H1 (cell line): ENCODE results near the gene ZNF691. TPM values are rescaled to one million over a fixed set of nuclear protein-coding genes. Genes with fewer than 3 reads are reported as not detected.

Experiments used
- ASH2L ChIP-seq: fragments of 200-600, 300-600 bp; sonication (generic); IDR thresholded peaks from one replicate; pipeline ENCODE4 v1.7.1; 2017; ENCODE audit warnings: low read length
- CHD1 ChIP-seq: IDR thresholded peaks from 2 replicates; pipeline ENCODE4 v1.6.1; 2012; ENCODE audit warnings: low read depth, low read length, improper control_type of control experiment
- GTF2F1 ChIP-seq: IDR thresholded peaks from 2 replicates; pipeline ENCODE4 v1.6.1; 2012; ENCODE audit warnings: low read depth, low read length, improper control_type of control experiment, borderline replicate concordance
- SAP30 ChIP-seq: fragments of 300-600 bp; sonication (generic); IDR thresholded peaks from 2 replicates; pipeline ENCODE4 v1.7.1; 2012; ENCODE audit warnings: low read length, moderate library complexity, mild to moderate bottlenecking, inconsistent platforms; ENCODE audit not compliant: insufficient read depth, insufficient replicate concordance
- polyA plus RNA-seq, 7 experiments: library from polyadenylated mRNA; depleted of rRNA in 3 of 7; stranded (reverse) in 5 of 7; unstranded in 2 of 7; fragments of >200 nt in 5 of 7; fragments of 200-250 nt in 2 of 7; gene quantifications; 1 replicate in 5 of 7; 2 replicates in 1 of 7; 4 replicates in 1 of 7; pipeline versions ENCODE4 v1.2.1 to v1.2.3, GENCODE V29; 2011 to 2013; ENCODE audit warnings: missing spikeins in 2 of 7, mixed read lengths in 2 of 7
- total RNA-seq: library from RNA; stranded (reverse); fragmentation: NEBNext Ultra II Directional; extraction: Animal tissue kit (Norgen Biotek cat#: 25700); gene quantifications from 2 replicates; pipeline ENCODE4 v1.2.1, GENCODE V29; 2021

ZNF691 gene
- total and polyA plus RNA-seq, 2 of the 8 experiments (the other 6 are each of a cell fraction or from before 2014, with no cell fraction given), result 19.5 TPM

DNA sequence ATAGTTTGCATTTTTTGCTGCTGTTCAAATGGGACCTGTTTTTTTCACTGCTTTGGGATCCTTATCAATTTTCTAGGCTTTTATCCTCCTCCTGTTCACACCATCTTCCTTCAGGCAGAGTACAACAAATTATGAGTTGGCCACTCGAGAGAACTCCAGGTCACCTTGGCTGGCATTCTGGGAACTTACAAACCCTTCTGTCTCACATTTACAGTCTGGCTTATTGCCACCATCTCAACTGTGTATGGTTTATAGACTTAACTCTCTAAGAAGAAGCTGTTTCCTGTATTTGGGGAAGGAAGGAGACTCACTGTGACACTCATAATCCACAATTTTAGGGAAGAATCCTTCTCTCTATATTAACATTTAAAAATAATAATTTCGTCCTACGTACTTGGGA is 5.4 kb upstream of the ZNF691 start (continued):
- no peak for TF ChIP-seq ASH2L
- no peak for TF ChIP-seq GTF2F1
- TF ChIP-seq CHD1, result no peak
- TF ChIP-seq SAP30, result no peak
